Tibial nerve (tissue), 3 donors: ENCODE results near the gene ITGB1.

Experiments
- CTCF ChIP-seq, 5 experiments: fragments of 200-600 bp in 3 of 5; fragments of 450-650 bp in 2 of 5; sonication (generic) in 3 of 5; IDR thresholded peaks; one replicate each; pipeline ENCODE4 v1.5.1; 2016 to 2019; ENCODE audit warnings: antibody characterized with exemption in 5 of 5, mild to moderate bottlenecking in 3 of 5, moderate library complexity in 2 of 5
- POLR2A ChIP-seq, 2 donors: fragments of 450-650 bp; IDR thresholded peaks; one replicate each; pipeline ENCODE4 v1.6.1; 2017; ENCODE audit warnings: antibody characterized with exemption in 2 of 2, mild to moderate bottlenecking in 2 of 2, moderate library complexity in 2 of 2

- no peak for TF ChIP-seq CTCF (IDR thresholded peaks at IDR 0.05)
- TF ChIP-seq POLR2A (IDR thresholded peaks at IDR 0.05), result no peak
Measured at GRCh38 chr10:32982293-32982709, 24.3 kb upstream of the ITGB1 start.
